Activated CD4-positive, alpha-beta T cell treated with anti-CD3 and anti-CD28 coated beads for 36 hours (primary cell): Measurements from ENCODE around the gene SRL. TPM values are rescaled to one million over a fixed set of nuclear protein-coding genes. Genes with fewer than 3 reads are reported as not detected.

Experiments used
- ATAC-seq: fragments of 200-7000 bp; cut with Tn5 transposase; one replicate; pipeline ENCODE4 v1.10.0; 2021; ENCODE audit warnings: mild to moderate bottlenecking, moderate library complexity
- CTCF ChIA-PET: fragments of 350-600 bp; sonication (Branson Sonifier 250); formaldehyde crosslinking; loops from one replicate; lab custom pipeline; 2021; ENCODE audit warnings: antibody characterized with exemption; lab: Charles Lee
- POLR2A ChIA-PET: fragments of 350-600 bp; sonication (Branson Sonifier 250); formaldehyde crosslinking; loops from one replicate; lab custom pipeline; 2021; ENCODE audit warnings: antibody characterized with exemption, inconsistent platforms; lab: Charles Lee
- DNase-seq: peaks from one replicate; pipeline ENCODE4 v3.0.0-alpha.2; 2020
- H3K27ac Mint-ChIP-seq: one replicate; pipeline ENCODE4 v1.8.0; 2021; ENCODE audit warnings: mixed read lengths
- H3K27me3 Mint-ChIP-seq: one replicate; pipeline ENCODE4 v1.8.0; 2021; ENCODE audit warnings: mixed read lengths
- H3K36me3 Mint-ChIP-seq: one replicate; pipeline ENCODE4 v1.8.0; 2021; ENCODE audit warnings: low read depth, mixed read lengths
- H3K4me1 Mint-ChIP-seq: one replicate; pipeline ENCODE4 v1.8.0; 2021; ENCODE audit warnings: mixed read lengths
- H3K4me3 Mint-ChIP-seq: one replicate; pipeline ENCODE4 v1.8.0; 2021; ENCODE audit warnings: mild to moderate bottlenecking, moderate library complexity, mixed read lengths
- H3K9me3 Mint-ChIP-seq: one replicate; pipeline ENCODE4 v1.8.0; 2021; ENCODE audit warnings: low read depth, mixed read lengths
- intact Hi-C, 2 experiments: fragments of 100-400 bp; cut with DNase I in 1 of 2; cut with micrococcal nuclease in 1 of 2; formaldehyde crosslinking; loops; one replicate each; pipeline versions ENCODE4 v1.14.2 to v1.15.1; 2022 to 2024; cut with DNase I, micrococcal nuclease
- total RNA-seq, 2 experiments: library from RNA; stranded (reverse); gene quantifications; one replicate each; pipeline ENCODE4 v1.2.3, GENCODE V29; 2021

The SRL gene
- total RNA-seq, 2 experiments from 2014 or later, result not detected

DNA sequence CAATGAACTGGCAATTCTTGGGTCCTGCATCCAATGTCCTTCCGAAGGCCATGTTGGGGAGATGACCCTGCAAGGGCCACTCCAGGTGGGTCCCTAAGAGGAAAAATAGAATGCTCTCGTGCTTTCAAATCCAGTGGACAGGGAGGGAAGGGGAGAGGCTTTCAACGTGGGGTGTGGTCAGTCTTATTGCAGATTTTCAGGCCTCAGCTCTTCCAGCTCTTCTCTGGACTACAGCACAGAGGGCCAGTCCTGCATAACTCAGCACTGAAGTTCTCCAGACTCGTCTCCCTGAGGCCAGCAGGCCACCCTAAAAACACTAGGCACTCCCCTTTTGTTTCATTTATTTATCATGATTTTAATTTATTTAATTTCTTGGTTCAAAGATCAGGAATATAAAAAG, 43.1 kb downstream of the SRL start:
- Mint-ChIP-seq H3K27me3 (peaks cover 4% of the 10 kb centered on the region), H3K9me3 (no peaks in the 10 kb centered on the region), H3K4me3 (no peak overlapping the region), H3K36me3 (no peaks in the 10 kb centered on the region), H3K4me1 (peaks cover 3% of the 10 kb centered on the region), H3K27ac (no peak overlapping the region)
- CTCF ChIA-PET, result interaction anchor here (1.1 kb wide), 1 partner anchor 30 kb away, joined by 3 read pairs; no protein-coding TSS in a partner anchor
- DNase-seq, result no peak
- POLR2A ChIA-PET, result interaction anchor here (0.9 kb wide), 1 partner anchor 10 kb away, joined by 3 read pairs; no protein-coding TSS in a partner anchor
- no peak for ATAC-seq
- intact Hi-C loops, result no loop called here

DNA sequence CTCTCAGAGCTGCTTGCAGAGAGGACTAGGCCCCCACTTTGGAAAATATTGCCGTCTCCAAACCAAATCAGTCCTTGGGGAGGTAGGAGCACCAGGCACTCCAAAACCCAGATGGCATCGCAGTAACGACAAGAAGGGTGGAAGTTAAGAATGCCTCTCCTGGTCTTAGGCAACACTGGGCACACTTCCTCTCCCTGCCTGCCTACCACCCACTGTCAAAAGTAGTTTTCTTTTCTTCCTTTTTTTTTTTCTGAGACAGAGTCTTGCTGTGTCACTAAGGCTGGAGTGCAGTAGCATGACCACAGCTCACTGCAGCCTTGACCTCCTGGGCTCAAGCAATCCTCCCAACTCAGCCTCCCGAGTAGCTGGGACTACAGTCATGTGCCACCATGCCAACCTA, 47.2 kb downstream of the SRL start:
- intact Hi-C loops, result no loop called here
- Mint-ChIP-seq H3K36me3 (no peaks in the 10 kb centered on the region), H3K4me3 (no peak overlapping the region), H3K9me3 (no peaks in the 10 kb centered on the region), H3K27ac (no peak overlapping the region), H3K27me3 (no peaks in the 10 kb centered on the region), H3K4me1 (no peaks in the 10 kb centered on the region)
- POLR2A ChIA-PET, result no interaction called here
- ATAC-seq, result no peak
- no peak for DNase-seq
- CTCF ChIA-PET, result no interaction called here

DNA sequence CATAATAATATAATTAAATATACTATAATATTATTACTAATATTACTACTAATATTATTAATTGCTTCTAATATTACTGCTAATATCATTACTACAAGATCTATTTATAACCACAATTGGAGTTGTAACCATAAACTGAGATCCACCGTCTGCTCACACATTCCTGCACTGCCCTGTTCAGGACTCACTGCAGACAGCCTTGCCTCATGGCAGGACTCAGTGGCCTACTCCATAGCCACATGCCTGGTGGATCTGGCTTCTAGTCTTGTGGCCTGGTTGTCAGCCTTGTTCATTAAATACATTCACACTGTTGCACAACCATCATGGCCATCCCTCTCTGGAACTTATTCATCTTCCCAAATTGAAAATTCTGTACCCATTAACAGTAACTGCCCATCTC, 48.0 kb downstream of the SRL start:
- no peak overlapping the region for H3K4me3 Mint-ChIP-seq
- H3K36me3 Mint-ChIP-seq, result no peaks in the 10 kb centered on the region
- H3K4me1 Mint-ChIP-seq, result no peaks in the 10 kb centered on the region
- ATAC-seq, result no peak
- ChIA-PET CTCF (no interaction called here), POLR2A (no interaction called here)
- H3K27ac Mint-ChIP-seq, result no peak overlapping the region
- intact Hi-C loops, result no loop called here
- DNase-seq, result no peak
- no peaks in the 10 kb centered on the region for H3K27me3 Mint-ChIP-seq
- no peaks in the 10 kb centered on the region for H3K9me3 Mint-ChIP-seq

GRCh38 chr16:4192206-4192605, 49.7 kb downstream of the SRL start:
- Mint-ChIP-seq H3K4me1 (no peaks in the 10 kb centered on the region), H3K36me3 (no peaks in the 10 kb centered on the region), H3K27me3 (no peaks in the 10 kb centered on the region), H3K27ac (no peak overlapping the region), H3K9me3 (no peaks in the 10 kb centered on the region), H3K4me3 (no peak overlapping the region)
- DNase-seq (no peak), ATAC-seq (no peak)
- CTCF ChIA-PET, result no interaction called here
- POLR2A ChIA-PET, result no interaction called here
- intact Hi-C loops, result no loop called here

DNA sequence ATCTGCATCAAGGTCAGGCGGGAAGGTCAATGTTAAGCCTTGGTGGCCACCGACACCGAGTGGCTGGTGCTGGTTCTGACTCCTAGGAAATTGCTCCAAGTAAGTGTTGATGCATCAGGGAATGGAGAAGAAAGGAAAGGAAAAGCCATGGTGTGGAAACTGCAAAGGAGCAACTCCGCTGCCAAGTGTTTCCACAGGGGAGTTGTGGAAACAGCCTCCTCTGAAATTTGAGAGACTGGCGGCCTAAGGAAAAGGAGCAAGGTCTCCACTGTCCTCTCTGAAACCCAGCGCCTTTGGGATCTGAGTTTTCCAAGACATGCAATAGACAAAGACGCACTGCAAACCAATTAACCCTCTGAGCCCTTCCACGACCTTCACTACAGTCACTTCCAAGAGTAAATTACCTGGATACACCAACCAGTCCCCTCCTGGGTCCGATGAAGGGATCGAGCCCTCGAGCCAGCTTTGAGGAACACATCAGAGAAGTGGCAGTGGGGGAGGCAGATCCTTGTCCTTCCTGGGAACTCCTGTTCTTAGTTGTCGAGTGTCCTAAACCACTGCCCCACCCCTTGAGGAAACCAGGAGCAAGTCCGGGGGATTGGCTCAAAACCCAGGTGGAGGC, 51.1 kb downstream of the SRL start:
- H3K36me3 Mint-ChIP-seq, result no peaks in the 10 kb centered on the region
- ChIA-PET CTCF (interaction anchor here (0.6 to 0.7 kb wide), 2 partner anchors 54 to 80 kb away, joined by 3 read pairs; no protein-coding TSS in a partner anchor), POLR2A (no interaction called here)
- H3K27me3 Mint-ChIP-seq, result no peaks in the 10 kb centered on the region
- no peak overlapping the region for H3K27ac Mint-ChIP-seq
- no peaks in the 10 kb centered on the region for H3K4me1 Mint-ChIP-seq
- H3K4me3 Mint-ChIP-seq, result no peak overlapping the region
- ATAC-seq (no peak), DNase-seq (no peak)
- no peaks in the 10 kb centered on the region for H3K9me3 Mint-ChIP-seq
- intact Hi-C loops, result no loop called here

DNA sequence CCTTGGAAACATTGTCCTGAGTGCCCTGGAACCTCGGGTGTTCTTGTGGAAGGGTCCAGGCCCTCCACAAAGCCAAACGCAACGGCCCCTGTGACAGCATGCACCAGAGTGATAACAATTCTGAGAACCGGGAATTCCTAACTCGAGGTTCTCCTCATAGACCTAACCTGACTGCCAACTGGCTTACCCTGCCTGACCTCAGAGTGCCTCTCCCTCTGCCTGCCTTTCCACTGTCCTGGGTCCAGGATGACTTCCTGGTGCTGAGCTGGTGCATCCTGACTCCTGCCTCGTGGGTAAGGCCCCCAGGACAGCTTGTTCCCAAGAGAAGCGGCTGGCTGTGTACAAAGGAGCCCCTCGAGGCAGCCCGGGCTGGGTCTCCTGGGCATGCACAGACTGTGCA, 51.8 kb downstream of the SRL start:
- ATAC-seq, result no peak
- Mint-ChIP-seq H3K4me3 (no peak overlapping the region), H3K9me3 (no peaks in the 10 kb centered on the region), H3K27ac (no peak overlapping the region), H3K36me3 (no peaks in the 10 kb centered on the region), H3K4me1 (no peaks in the 10 kb centered on the region), H3K27me3 (no peaks in the 10 kb centered on the region)
- ChIA-PET CTCF (interaction anchor here (0.6 kb wide), 1 partner anchor 55 kb away, joined by 3 read pairs; no protein-coding TSS in a partner anchor), POLR2A (no interaction called here)
- no peak for DNase-seq
- intact Hi-C loops, result no loop called here

DNA sequence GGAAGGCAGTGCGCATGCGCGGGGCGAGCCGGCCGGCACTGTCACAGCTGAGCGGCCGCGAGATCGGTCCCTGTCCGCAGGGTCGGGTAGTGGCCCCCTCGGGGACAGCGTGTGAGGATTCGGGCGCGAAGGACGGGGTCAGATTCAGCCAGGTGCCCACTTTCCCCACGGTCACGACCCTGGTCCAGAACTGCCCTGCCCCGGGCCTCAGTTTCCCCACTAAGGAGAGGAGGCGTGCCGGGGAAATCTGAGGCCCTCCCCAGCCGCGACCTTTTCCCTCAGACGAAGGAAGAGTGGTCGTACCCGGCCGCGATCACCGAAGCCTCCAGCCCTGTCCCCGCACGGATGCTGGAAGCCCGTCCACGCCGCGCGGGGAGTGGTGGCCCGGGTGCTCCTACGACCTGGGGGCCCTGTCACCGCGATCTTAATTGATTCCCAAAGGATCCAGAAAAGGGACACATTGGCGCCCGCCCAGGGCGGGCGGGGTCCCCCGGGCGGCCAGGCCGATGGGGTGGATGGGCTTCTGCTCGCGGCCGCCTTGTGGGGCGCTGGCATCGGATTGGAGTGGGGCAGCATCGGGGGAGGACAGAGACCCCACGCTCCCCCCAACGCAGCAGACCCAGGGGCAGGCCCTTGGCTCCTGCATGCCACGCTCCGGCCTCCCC, 57.7 kb downstream of the SRL start:
- Mint-ChIP-seq H3K36me3 (no peaks in the 10 kb centered on the region), H3K4me3 (peak overlapping the region; percentile 76), H3K9me3 (no peaks in the 10 kb centered on the region), H3K27ac (no peak overlapping the region), H3K27me3 (no peaks in the 10 kb centered on the region), H3K4me1 (peaks cover 6% of the 10 kb centered on the region)
- intact Hi-C loops, result loop anchor here in 1 of 2 experiments (5.0 kb wide), 1 partner anchor 572 kb away; the partner anchor contains the start of gene SLX4
- ChIA-PET POLR2A (no interaction called here), CTCF (interaction anchor here (1.0 kb wide), 1 partner anchor 70 kb away, joined by 7 read pairs; no protein-coding TSS in a partner anchor)
- ATAC-seq (no peak), DNase-seq (no peak)

DNA sequence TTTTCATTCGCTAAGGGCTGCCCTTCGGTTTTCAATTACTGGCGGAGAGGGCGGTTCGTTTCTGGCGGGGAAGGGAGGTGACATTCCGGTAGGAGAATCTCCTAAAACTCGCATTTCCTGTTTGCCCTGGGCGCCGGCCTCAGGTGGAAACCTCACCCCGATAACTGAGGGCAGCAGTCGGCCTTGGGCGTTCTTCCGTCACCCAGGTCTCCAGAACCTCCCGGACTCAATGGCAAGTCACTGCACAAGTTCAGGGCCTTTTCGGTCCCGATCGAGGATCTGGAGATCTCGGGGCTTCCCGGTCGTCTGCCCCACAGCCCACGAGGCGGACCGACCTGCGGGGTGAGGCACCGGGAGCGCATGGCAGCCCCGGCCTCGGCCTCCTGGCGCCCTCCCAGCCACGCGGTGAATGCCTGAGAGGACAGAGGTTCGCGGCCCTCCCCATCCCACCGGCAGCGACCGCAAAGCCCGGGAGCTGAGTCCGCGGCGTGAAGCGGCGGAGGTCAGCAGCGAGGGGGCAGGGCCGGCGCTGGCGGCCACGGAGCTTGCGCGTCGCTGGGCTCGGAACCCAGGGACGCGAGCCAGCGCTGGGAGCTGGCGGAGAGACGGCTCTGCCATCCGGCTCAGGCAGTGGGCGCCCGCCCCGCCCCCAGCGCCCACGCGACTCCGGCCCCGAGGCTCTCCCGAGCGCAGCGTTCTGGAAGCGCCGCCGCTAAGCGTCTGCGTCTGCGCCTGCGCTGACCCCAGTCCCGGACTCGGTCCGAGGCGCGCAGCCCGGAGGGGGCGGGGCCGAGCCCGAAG, 58.4 kb downstream of the SRL start:
- Mint-ChIP-seq H3K4me3 (peak overlapping the region; percentile 76), H3K9me3 (no peaks in the 10 kb centered on the region), H3K36me3 (no peaks in the 10 kb centered on the region), H3K4me1 (peaks cover 6% of the 10 kb centered on the region), H3K27ac (peak overlapping the region; percentile 47), H3K27me3 (no peaks in the 10 kb centered on the region)
- CTCF ChIA-PET, result interaction anchor here (1.0 kb wide), 1 partner anchor 71 kb away, joined by 7 read pairs; no protein-coding TSS in a partner anchor
- ATAC-seq (peak; percentile 95), DNase-seq (peak; percentile 94)
- POLR2A ChIA-PET, result no interaction called here
- intact Hi-C loops, result loop anchor here (1.0 to 5.0 kb wide), 7 partner anchors 67 to 571 kb away; partner anchors contain the start of genes ADCY9 (in 1 of the 2), CREBBP (in 1 of the 2), SLX4 (in 1 of the 2) and TFAP4 (in 1 of the 2)

GRCh38 chr16:4182581-4183236, 59.2 kb downstream of the SRL start:
- Mint-ChIP-seq H3K4me1 (peaks cover 6% of the 10 kb centered on the region), H3K27ac (peak overlapping the region; percentile 47), H3K36me3 (no peaks in the 10 kb centered on the region), H3K27me3 (peaks cover 3% of the 10 kb centered on the region), H3K4me3 (peak overlapping the region; percentile 76), H3K9me3 (no peaks in the 10 kb centered on the region)
- DNase-seq (no peak), ATAC-seq (no peak)
- ChIA-PET POLR2A (no interaction called here), CTCF (no interaction called here)
- intact Hi-C loops, result loop anchor here (1.0 to 5.0 kb wide), 7 partner anchors 66 to 570 kb away; partner anchors contain the start of genes ADCY9 (in 1 of the 2), CREBBP (in 1 of the 2), SLX4 (in 1 of the 2) and TFAP4 (in 1 of the 2)

DNA sequence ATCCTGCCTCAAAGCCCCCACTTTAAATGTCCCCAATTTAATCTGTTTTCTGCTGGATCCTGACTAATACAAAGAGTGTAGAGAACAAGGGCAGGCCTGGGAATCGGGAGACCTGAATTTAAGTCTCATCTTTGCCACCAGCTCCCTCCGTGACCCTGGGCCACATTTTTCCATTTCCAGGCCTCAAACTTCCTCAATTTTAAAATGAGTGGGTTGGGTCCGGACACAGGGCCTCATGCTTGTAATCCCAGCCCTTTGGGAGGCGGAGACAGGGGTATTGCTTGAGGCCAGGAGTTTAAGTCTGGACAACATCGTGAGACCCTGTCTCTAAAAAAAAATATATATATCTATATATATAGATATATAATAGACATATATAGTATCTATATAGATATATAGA, 61.4 kb downstream of the SRL start:
- Mint-ChIP-seq H3K27ac (no peak overlapping the region), H3K27me3 (peaks cover 3% of the 10 kb centered on the region), H3K4me3 (no peak overlapping the region), H3K4me1 (peaks cover 8% of the 10 kb centered on the region), H3K36me3 (no peaks in the 10 kb centered on the region), H3K9me3 (no peaks in the 10 kb centered on the region)
- intact Hi-C loops, result loop anchor here in 1 of 2 experiments (5.0 kb wide), 1 partner anchor 568 kb away; the partner anchor contains the start of gene SLX4
- CTCF ChIA-PET, result interaction anchor here (0.8 to 1.0 kb wide), 2 partner anchors 67 to 74 kb away, joined by 3 to 4 read pairs; no protein-coding TSS in a partner anchor
- ATAC-seq, result no peak
- POLR2A ChIA-PET, result no interaction called here
- no peak for DNase-seq
